GM23248 (cell line): ENCODE measurements around the gene MEG3.

Experiments
- EZH2 ChIP-seq: fragments of 200-600 bp; sonication (generic); IDR thresholded peaks from 2 replicates; pipeline ENCODE4 v1.6.1; 2018; ENCODE audit warnings: antibody characterized with exemption, mild to moderate bottlenecking; ENCODE audit not compliant: insufficient read depth, poor library complexity, severe bottlenecking
- EZH2phosphoT487 ChIP-seq: fragments of 200-600 bp; sonication (generic); IDR thresholded peaks from 2 replicates; pipeline ENCODE4 v1.6.1; 2018; ENCODE audit warnings: antibody characterized with exemption, moderate library complexity, mild to moderate bottlenecking, low read depth; ENCODE audit not compliant: insufficient read depth

- TF ChIP-seq EZH2phosphoT487 (no peak), EZH2 (no peak)
Measured at GRCh38 chr14:100851586-100851916, 25.6 kb downstream of the MEG3 start.
